GM19395 (cell line): ENCODE measurements around the gene COL13A1.

Experiments
- ATAC-seq: cut with Tn5 transposase; IDR thresholded peaks from one replicate; pipeline ENCODE4 v1.9.1; 2021; ENCODE audit warnings: mild to moderate bottlenecking, moderate library complexity; ENCODE audit not compliant: unreplicated experiment

Gene COL13A1

GRCh38 chr10:69818676-69819239, 17.1 kb downstream of the COL13A1 start:
- ATAC-seq: no peak

- no peak for ATAC-seq
Measured at GRCh38 chr10:69819716-69820506, 18.2 kb downstream of the COL13A1 start.

- no peak for ATAC-seq
Measured at GRCh38 chr10:69820817-69821216, 19.1 kb downstream of the COL13A1 start.

- ATAC-seq: no peak
Measured at GRCh38 chr10:69825604-69826003, 23.9 kb downstream of the COL13A1 start.

- ATAC-seq: no peak
Measured at GRCh38 chr10:69826094-69826493, 24.4 kb downstream of the COL13A1 start.

GRCh38 chr10:69826789-69827554, 25.3 kb downstream of the COL13A1 start:
- no peak for ATAC-seq

GRCh38 chr10:69828144-69828870, 26.6 kb downstream of the COL13A1 start:
- no peak for ATAC-seq

- ATAC-seq: no peak
Measured at GRCh38 chr10:69829775-69830174, 28.1 kb downstream of the COL13A1 start.

- ATAC-seq: no peak
Measured at GRCh38 chr10:69831231-69831855, 29.6 kb downstream of the COL13A1 start.

- no peak for ATAC-seq
Measured at GRCh38 chr10:69835233-69835632, 33.5 kb downstream of the COL13A1 start.

- ATAC-seq: no peak
Measured at GRCh38 chr10:69835875-69836730, 34.4 kb downstream of the COL13A1 start.

- no peak for ATAC-seq
Measured at GRCh38 chr10:69836731-69837030, 35.0 kb downstream of the COL13A1 start.

GRCh38 chr10:69837261-69837660, 35.6 kb downstream of the COL13A1 start:
- ATAC-seq: no peak

- ATAC-seq: no peak
Measured at GRCh38 chr10:69838418-69838817, 36.7 kb downstream of the COL13A1 start.

GRCh38 chr10:69838853-69839252, 37.1 kb downstream of the COL13A1 start:
- ATAC-seq: no peak

- ATAC-seq: no peak
Measured at GRCh38 chr10:69839696-69840345, 38.1 kb downstream of the COL13A1 start.

- ATAC-seq: no peak
Measured at GRCh38 chr10:69840773-69841172, 39.1 kb downstream of the COL13A1 start.

GRCh38 chr10:69842020-69842419, 40.3 kb downstream of the COL13A1 start:
- no peak for ATAC-seq

- no peak for ATAC-seq
Measured at GRCh38 chr10:69842882-69843281, 41.2 kb downstream of the COL13A1 start.

GRCh38 chr10:69843923-69844322, 42.2 kb downstream of the COL13A1 start:
- no peak for ATAC-seq
